NB4 (cell line): ENCODE data around the gene AP5S1.
"Not testable (repeated sequence)": the region's sequence is repeated elsewhere in the genome, so short reads cannot be mapped to it uniquely, and the experiment has no call there.

Source experiments
- POLR2A ChIP-seq: IDR thresholded peaks from 2 replicates; pipeline ENCODE4 v1.6.1; 2011; ENCODE audit warnings: mild to moderate bottlenecking; ENCODE audit not compliant: insufficient read length; ENCODE audit errors: extremely low read depth
- TF ChIP-seq, protein P1 (sequence below): IDR thresholded peaks from one replicate; pipeline ENCODE4 v1.5.1; 2012; ENCODE audit warnings: low read depth, low read length
- TF ChIP-seq, protein P2 (sequence below): IDR thresholded peaks from 2 replicates; pipeline ENCODE4 v1.6.1; 2011; ENCODE audit warnings: low read depth, low read length

DNA sequence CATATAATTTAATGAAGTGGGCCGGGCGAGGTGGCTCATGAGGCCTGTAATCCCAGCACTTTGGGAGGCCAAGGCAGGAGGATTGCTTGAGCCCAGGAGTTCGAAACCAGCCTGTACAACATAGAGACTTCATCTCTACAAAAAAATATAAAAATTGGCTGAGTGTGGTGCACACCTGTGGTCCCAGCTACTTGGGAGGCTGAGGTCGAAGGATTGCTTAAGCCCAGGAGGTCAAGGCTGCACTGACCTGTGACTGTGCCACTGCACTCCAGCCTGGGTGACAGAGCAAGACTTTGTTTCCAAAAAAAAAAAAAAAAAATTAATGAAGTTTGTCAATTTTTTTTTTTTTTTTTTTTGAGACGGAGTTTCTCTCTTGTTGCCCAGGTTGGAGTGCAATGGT is 9.5 kb downstream of the AP5S1 start:
- TF ChIP-seq, protein P1, sequence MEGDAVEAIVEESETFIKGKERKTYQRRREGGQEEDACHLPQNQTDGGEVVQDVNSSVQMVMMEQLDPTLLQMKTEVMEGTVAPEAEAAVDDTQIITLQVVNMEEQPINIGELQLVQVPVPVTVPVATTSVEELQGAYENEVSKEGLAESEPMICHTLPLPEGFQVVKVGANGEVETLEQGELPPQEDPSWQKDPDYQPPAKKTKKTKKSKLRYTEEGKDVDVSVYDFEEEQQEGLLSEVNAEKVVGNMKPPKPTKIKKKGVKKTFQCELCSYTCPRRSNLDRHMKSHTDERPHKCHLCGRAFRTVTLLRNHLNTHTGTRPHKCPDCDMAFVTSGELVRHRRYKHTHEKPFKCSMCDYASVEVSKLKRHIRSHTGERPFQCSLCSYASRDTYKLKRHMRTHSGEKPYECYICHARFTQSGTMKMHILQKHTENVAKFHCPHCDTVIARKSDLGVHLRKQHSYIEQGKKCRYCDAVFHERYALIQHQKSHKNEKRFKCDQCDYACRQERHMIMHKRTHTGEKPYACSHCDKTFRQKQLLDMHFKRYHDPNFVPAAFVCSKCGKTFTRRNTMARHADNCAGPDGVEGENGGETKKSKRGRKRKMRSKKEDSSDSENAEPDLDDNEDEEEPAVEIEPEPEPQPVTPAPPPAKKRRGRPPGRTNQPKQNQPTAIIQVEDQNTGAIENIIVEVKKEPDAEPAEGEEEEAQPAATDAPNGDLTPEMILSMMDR: not testable (repeated sequence)
- TF ChIP-seq POLR2A: not testable (repeated sequence)
- TF ChIP-seq, protein P2, sequence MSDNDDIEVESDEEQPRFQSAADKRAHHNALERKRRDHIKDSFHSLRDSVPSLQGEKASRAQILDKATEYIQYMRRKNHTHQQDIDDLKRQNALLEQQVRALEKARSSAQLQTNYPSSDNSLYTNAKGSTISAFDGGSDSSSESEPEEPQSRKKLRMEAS: not testable (repeated sequence)
